Choroid plexus epithelial cell (primary cell): ENCODE results near the gene OAF.
A peak's percentile ranks its signal among the peaks of the same experiment; 100 is the strongest.

Source experiments
- DNase-seq: peaks from one replicate; pipeline ENCODE4 v3.0.0-alpha.2; 2010; ENCODE audit warnings: low read depth
- H3K4me3 ChIP-seq: 2 replicates; pipeline ENCODE4 v1.5.1; 2011; ENCODE audit warnings: low read depth, mild to moderate bottlenecking, control low read depth, low read length, moderate library complexity
- TF ChIP-seq, protein P1 (sequence below): conservative IDR thresholded peaks from 2 replicates; pipeline ENCODE4 v1.5.1; 2011; ENCODE audit warnings: low read depth, mild to moderate bottlenecking, control low read depth, inconsistent platforms, low read length, moderate library complexity

Gene OAF

DNA sequence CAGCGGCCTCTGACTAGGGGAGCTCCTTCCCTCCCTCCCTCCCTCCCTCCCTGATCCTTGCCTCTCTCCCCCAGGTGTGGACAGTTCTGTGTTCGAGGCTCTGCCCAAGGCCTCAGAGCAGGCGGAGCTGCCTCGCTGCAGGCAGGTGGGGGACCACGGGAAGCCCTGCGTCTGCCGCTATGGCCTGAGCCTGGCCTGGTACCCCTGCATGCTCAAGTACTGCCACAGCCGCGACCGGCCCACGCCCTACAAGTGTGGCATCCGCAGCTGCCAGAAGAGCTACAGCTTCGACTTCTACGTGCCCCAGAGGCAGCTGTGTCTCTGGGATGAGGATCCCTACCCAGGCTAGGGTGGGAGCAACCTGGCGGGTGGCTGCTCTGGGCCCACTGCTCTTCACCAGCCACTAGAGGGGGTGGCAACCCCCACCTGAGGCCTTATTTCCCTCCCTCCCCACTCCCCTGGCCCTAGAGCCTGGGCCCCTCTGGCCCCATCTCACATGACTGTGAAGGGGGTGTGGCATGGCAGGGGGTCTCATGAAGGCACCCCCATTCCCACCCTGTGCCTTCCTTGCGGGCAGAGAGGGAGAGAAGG is 18.1 kb downstream of the OAF start:
- TF ChIP-seq, protein P1, sequence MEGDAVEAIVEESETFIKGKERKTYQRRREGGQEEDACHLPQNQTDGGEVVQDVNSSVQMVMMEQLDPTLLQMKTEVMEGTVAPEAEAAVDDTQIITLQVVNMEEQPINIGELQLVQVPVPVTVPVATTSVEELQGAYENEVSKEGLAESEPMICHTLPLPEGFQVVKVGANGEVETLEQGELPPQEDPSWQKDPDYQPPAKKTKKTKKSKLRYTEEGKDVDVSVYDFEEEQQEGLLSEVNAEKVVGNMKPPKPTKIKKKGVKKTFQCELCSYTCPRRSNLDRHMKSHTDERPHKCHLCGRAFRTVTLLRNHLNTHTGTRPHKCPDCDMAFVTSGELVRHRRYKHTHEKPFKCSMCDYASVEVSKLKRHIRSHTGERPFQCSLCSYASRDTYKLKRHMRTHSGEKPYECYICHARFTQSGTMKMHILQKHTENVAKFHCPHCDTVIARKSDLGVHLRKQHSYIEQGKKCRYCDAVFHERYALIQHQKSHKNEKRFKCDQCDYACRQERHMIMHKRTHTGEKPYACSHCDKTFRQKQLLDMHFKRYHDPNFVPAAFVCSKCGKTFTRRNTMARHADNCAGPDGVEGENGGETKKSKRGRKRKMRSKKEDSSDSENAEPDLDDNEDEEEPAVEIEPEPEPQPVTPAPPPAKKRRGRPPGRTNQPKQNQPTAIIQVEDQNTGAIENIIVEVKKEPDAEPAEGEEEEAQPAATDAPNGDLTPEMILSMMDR = peak; percentile 41
- H3K4me3 ChIP-seq = no peak overlapping the region
- no peak for DNase-seq

DNA sequence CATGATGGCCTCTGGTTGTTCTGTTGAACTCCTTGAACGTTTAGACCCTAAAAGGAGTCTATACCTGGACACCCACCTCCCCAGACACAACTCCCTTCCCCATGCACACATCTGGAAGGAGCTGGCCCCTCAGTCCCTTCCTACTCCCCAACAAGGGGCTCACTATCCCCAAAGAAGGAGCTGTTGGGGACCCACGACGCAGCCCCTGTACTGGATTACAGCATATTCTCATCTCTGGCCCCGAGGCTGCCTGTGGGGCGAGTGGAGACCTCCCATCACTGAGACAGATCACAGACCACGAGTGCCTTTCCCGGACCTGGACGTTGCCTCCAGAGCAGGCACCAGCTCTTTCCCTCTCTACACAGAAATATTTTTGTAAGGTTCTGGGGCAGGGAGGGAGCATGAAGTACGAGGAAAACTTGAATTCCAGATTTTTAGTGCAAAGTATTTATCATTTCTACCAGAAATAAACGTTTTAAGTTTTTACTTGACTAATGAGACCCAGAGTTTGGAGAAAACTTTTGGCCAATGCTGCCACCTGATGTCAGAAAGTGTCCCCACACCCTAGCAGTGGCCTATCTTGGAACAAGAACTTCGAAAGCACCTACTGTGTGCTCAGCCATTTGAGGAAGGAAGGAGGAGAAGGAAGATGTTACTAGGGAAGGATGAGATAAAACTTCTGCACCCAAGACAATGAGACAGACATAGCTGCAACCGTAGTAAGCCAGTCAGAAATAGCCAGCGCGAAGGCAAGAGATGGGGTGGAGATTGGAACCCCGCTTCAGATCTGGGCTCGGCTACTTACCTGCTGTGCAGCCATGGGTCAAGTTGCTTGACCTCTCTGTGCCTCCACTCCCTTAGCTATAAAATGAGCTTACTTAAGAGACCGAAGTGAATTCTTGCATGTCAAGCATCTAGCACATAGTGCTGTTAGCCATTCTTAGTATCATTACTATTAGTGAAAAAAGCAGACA is 18.9 kb downstream of the OAF start:
- H3K4me3 ChIP-seq = no peak overlapping the region
- TF ChIP-seq, protein P1 = peak; percentile 83
- peak; percentile 51 for DNase-seq

DNA sequence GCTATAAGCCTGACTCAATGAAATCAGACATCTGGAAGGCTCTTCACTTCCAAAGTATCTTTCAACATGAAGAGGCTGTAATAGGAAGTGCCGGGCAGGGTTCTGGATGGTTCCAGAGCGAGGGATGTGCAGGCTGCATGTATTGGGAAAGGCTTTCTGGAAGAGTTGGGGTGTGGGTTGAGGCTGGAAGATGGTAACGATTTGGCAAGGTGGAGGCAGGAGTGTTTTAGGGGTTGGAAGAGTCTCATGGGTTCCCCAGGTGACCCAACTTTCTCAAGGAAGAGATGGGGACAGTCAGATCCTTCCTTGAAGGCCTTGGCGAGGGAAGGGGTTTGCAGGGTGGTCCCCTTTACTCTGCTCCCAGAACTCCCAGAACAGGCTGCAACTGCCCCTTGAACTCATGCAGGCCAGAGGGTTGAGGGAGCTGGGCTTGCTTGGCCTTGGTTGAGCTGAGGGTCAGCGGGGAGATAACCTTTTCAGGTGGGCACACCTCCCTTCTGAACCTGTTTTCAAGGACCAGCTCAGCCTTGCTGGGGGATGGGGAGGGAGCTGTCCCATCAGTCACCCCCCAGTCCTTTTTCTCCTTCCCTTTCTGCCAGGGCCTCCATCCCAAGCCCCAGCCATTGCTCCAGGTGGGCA is 19.7 kb downstream of the OAF start:
- no peak overlapping the region for H3K4me3 ChIP-seq
- DNase-seq = no peak
- TF ChIP-seq, protein P1 = no peak

DNA sequence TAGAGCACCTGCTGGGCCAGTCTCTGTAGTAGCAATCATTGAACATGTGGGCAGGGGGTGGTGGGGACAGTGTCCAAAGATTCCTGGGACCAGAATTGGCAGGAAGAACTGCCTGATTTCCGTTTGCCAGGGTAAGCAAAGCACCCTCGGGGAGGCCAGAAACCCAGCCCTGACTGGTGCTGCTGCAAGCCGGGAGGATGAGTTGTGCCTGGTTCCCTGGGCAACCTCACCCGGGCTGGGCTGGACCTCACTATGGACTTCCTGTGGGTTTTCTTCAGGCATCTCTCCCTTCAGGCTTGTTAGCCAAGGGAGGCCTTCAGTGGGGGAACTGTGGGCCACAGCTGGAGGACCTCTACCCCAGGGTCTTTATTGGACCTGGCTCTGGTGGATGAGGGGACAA is 21.1 kb downstream of the OAF start:
- DNase-seq = no peak
- H3K4me3 ChIP-seq = no peak overlapping the region
- TF ChIP-seq, protein P1 = no peak

DNA sequence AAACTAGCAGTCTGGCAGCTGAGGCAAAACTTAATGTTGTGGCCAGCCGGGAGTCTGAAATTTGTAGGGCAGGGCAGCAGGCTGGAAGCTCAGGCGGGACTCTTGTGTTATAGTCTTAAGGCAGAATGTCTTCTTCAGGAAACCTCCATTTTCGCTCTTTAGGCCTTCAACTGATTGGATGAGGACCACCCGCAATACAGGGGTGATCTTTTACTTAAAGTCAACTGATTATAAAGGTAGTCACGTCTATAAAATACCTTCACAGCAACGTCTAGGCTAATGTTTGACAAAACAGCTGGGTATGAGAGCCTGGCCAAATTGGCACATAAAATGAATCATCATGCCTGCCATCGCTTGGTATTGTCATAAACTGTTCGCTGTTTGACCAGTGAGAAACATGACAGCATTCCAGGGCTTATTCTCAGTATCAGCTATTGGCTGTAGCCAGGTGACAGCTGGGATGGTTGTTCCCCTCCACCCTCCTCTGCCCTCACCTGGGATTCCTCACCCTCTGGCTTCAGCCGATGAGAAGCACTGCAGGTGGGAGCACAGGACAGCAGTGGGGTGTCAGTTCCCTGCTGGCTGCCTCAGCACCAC is 22.5 kb downstream of the OAF start:
- no peak for DNase-seq
- TF ChIP-seq, protein P1 = no peak

DNA sequence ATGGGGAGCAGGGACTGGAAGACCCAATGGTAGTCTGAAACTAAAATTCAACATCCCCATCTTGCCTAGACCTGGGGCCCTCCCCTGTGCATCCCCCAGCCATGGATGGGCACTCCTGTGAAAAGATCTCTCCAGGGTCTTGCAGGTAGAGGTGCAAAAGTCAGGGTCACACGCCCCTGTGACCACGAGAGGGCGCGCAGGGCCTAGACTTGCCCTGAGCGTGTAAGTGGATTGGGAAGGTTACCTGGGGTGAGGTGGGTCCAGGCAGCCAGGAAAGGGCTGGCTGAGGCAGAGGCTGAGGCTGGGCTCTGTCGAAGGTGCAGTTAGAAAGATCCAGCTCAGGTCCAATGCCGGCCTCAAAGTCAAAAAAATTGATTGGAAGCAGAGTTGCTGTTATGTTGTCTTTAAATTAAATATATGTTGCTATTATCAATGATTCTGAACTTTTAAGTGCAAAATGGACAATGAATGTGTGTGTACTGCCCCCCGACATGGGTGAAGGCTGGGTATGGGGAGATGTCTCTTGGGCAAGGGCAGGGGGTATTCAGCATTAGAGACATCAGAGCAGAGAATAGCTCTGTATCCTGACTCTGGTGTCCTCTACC is 24.3 kb downstream of the OAF start:
- peak; percentile 67 for DNase-seq
- no peak overlapping the region for H3K4me3 ChIP-seq
- TF ChIP-seq, protein P1 = peak; percentile 84

More for the DNA sequence above, 22.5 kb downstream of the OAF start:
- no peak overlapping the region for H3K4me3 ChIP-seq
